HG02981 (cell line): ENCODE data around the gene CASP14.
"Not testable (repeated sequence)": the region's sequence is repeated elsewhere in the genome, so short reads cannot be mapped to it uniquely, and the experiment has no call there.

ENCODE experiments used
- ATAC-seq: cut with Tn5 transposase; IDR thresholded peaks from one replicate; pipeline ENCODE4 v1.9.1; 2021; ENCODE audit warnings: mild to moderate bottlenecking, moderate library complexity; ENCODE audit not compliant: unreplicated experiment

The CASP14 gene

DNA sequence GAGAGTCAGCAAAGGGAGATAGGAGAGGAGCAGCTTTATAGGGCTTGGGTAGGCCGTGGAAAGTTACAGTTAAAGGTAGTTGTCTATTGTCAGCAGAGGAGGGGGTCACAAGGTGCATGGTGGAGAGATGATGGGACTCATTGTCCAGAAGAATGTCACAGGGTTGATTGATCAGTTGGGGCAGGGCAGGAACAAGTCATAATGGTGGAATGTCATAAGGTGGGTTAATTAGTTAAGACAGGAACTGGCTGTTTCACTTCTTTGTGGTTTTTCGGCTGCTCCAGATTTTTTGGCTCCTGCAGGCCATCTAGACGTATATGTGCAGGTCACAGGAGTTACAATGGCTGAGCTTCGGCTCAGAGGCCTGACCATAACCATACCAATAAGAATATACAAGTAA, 21.1 kb downstream of the CASP14 start:
- ATAC-seq = not testable (repeated sequence)

DNA sequence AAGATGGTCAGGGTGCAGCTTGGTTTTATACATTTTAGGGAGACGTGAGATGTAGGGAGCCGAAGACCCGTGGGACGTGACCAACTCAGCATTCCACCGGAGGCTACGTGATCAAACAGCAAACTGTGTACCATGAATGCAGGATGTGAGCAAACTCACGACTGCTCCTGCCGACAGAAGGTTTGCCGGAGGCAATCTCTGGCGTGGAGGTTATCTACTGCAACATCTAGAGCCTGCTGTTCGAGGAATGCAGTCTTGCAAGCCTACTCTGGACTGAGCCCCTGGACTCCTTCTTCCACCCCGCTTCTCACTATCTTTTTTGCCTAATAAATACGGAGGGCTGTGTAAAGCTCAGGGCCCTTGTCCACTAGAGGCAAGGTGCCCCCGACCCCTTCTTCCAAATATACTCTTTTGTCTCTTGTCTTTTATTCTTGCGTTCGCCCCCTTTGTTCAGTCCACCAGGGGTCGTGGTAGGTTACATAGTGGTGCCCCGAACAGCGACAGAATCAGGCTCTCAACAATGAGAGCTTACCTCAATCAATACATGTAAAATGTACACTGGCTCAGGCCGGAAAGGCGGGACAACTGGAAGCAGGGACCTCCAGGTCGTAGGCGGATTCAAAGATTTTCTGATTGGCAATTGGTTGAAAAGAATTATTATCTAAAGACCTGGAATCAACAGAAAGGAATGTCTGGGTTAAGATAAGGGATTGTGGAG, 23.8 kb downstream of the CASP14 start:
- ATAC-seq = no peak

DNA sequence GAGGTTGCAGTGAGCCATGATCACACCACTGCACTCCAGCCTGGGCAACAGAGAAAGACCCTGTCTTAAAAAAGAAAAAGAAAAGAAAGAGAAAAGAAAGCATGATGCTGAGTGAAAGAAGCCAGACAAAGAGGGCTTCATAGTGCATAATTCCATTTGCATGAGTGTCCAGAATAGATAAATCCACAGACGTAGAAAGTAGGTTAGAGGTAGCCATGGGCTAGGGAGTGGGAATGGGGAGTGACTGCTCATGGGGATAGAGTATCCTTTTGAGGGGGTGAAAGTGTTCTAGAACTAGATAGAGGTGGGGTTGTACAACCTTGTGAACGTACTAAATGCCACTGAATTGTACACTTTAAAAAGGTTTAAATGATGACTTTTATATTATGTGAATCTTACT, 25.1 kb downstream of the CASP14 start:
- ATAC-seq = no peak

DNA sequence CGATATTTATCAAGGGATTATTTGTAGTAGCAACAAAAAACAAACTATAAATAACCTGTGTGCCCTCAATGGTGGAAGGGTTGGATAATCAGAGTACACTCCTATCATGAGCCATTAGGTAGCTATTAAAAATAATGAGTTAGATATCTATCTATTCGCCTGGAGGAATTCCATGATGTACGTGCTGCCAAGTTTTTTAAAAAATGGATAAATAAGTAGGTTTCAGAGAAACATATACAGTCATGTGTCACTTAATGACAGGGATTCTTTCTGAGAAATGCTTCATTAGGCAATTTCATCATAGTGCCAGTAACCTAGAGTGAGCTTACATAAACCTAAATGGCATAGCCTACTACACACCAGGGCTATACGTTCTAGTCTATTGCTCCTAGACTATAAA, 26.5 kb downstream of the CASP14 start:
- ATAC-seq = no peak

DNA sequence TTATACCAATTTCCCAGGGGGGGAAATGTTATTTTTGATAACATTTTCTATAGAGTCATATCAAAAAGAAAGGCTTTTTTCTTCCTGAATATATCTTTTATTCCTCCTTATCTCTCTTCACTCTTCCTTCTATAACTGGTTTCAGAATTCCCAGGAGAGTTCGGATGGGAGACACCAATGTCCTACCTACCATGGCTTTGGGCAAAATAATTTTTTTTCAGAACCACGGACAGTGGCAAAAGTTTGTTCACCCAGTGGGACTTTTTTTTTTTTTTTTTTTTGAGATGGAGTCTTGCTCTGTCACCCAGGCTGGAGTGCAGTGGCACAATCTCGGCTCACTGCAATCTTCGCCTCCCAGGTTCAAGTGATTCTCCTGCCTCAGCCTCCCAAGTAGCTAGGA, 30.7 kb downstream of the CASP14 start:
- not testable (repeated sequence) for ATAC-seq

DNA sequence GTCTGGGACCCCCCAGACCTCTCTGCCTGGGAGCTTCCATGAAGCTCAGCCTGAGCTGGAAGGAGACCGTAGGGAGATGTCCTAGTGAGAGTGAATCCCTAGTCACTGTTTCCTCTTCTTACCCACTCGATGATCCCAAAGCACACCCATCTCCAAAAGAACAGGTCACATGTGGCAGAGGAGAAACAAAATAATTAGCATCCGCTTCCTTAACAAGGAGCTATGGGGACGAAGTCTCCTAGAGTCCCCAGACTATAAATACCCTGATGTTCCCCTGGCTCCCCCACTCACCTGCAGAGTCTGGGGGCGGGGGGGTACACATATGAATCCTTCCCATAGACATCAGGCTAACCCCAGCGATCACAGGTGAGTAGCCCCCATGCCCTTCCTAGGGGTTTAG, 32.6 kb downstream of the CASP14 start, which contains the start of gene OR1I1:
Gene OR1I1 (plus strand): TSS at position 301 of the 400 bp plus-strand sequence. CDS start 4,855 bp downstream, outside the sequence.
- ATAC-seq = no peak

DNA sequence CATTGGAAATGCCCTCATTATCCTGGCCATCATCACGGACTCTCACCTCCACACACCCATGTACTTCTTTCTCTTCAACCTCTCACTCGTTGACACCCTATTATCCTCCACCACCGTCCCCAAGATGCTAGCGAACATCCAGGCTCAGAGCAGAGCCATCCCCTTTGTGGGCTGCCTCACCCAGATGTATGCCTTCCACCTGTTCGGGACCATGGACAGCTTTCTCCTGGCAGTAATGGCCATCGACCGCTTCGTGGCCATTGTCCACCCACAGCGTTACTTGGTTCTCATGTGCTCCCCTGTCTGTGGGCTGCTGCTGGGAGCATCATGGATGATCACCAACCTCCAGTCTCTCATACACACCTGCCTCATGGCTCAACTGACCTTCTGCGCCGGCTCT, 37.9 kb downstream of the CASP14 start:
- no peak for ATAC-seq

DNA sequence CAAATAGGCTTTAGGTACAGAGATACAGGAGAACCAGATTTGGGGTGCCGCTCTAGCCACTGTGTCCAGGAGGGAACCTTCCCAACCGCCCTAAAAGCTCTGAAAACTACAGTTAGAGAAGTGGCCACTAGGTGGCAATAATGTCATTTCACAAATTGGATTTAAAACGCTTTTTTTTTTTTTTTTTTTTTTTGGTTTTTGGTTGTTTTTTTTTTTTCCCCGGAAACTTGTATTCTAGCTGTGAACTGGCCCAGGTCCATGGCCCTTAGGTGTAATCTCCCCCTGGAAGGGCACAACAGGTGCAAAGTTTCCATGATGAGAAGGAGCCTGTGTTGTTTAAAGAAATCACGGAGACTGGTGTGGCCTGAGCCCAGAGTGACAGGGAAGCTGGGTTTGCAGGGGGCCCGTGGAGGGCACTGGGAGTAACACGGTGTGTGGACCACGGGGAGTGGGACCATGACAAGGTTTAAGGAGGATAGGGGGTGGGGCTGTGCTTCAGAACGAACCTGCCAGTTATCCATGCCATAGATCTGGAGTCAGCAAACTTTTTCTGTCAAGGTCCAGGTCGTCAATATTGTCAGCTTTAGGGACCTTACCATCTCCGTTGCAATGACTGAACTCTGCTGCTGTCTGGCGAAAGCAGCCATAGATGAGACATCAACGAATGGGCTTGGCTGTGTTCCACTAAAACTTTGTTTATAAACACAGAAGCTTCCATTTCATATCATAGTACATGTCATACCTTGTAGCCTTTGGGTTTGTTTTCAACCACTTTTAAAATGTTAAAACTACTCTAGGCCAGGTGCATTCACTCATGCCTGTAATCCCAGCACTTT, 42.9 kb downstream of the CASP14 start:
- no peak for ATAC-seq

DNA sequence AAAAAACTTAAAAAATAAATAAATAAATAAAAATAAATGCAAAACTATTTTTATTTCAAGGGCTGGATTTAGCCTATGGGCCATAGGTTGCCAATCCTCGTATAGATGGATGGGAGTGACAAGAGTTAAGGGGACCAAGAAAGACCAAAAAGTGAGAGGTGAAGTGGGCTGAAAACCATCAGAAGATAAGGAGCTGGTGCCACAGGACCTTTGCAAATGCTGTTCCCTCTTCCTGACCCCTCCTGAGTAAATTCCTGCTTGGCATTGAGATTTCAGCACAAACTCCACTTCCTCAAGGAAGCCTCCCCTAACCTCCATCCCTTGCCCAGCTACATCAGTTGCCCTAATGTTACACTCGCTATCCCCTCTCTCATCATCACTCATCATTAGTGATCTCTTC, 43.7 kb downstream of the CASP14 start:
- no peak for ATAC-seq

DNA sequence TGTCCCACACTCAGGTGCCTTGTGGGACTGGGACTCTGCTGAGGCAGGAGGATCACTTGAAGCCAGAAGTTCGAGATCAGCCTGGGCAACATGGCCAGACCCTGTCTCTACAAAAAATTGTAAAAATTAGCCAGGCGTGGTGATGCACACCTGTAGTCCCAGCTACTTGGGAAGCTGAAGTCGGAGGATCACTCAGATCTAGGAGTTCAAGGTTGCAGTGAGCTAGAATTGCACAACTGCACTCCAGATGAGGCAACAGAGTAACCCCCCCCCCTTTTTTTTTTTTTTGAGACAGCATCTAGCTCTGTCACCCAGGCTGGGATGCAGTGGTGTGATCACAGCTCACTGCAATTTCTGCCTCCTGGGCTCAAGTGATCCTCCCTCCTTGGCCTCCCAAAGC, 46.9 kb downstream of the CASP14 start:
- no peak for ATAC-seq

DNA sequence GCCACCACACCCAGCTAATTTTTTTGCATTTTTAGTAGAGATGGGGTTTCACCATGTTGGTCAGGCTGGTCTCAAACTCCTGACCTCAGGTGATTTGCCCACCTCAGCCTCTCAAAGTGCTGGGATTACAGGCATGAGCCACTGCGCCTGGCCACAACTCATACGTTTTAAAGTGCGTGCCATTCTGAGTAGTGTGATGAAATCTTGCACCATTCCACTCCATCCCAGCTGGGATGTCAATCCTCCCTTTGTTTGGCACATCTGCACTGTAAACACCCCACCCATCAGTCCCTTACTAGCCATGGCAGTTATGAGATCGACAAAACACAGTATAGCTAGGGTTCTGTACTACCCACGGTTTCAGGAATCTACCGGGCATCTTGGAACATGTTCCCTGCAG, 48.7 kb downstream of the CASP14 start:
- not testable (repeated sequence) for ATAC-seq

DNA sequence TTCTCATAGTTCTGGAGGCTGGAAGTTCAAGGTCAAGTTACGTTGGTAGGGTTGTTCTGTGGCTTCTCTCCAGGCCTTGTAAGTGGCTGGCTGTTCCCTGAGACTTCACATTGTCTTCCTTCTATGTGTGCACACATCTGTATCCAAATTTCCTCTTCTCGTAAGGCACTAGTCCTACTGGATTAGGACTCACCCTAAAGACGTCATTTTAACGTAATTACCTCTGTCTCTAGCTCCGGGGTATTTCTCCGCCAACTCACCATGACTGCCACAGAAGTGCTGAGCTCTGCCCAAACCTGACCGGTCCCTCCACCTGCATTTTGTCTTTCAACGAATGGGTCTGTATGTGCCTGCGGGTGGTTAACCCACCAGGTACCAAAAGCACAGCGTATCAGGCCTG, 49.2 kb downstream of the CASP14 start:
- ATAC-seq = no peak

DNA sequence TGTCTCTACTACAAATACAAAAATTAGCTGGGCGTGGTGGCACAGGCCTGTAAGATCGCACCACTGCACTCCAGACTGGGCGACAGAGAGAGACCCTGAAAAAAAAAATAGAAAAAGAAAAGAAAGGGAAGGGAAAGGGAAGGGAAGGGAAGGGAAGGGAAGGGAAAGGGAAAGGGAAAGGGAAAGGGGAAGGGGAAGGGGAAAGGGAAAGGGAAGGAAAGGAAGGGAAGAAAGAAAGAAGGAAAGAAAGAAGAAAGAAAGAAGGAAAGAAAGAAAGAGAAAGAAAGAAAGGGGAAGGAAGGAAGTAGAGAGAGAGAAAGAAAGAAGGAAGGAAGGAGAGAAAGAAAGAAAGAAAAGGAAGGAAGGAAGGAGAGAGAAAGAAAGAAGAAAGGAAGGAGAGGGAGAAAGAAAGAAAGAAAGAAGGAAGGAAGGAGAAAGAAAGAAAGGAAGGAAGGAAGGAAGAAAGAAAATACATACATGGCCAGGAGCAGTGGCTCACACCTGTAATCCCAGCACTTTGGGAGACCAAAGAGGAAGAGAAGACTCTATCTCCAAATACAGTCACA, 49.8 kb downstream of the CASP14 start:
- ATAC-seq = no peak

DNA sequence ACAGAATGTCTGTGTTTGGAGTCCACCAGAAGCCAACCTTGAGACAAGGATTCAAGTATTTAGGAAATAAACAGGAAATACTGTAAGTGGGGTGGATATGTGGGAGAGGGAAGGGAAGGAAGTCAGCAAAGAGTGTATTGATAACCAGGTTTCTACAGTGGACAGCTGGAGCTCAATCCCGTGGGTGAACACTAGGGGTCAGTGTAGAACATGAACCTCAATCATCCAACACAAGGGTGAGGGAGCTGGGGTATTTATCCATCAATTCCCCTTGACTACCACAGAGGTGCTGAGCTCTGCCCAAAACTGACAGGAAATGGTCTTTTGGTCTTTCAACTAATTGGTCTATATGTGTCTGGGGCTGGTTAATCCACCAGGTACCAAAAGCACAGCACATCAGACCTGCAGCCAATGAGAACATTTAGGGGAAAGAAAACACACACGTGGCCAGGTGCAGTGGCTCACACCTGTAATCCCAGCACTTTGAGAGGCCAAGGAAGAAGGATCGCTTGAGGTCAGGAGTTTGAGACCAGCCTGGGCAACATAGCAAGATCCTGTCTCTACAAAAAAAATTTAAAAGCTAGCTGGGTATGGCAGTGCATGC, 52.3 kb downstream of the CASP14 start:
- no peak for ATAC-seq

DNA sequence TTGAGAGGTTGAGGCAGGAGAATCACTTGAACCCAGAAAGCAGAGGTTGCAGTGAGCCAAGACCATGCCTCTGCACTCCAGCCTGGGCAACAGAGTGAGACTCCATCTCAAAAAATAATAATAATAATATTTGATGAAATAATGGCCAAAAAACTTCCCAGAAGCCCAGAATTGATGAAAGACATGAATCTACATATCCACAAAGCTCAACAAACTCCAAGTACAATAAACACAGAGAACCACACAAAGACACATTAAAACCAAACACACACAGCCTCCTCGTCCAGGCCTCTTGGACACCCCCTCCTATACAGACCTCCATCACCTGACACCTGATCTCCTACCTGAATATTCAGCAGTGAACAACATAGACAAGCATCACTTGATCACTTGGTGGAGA, 54.7 kb downstream of the CASP14 start:
- no peak for ATAC-seq

DNA sequence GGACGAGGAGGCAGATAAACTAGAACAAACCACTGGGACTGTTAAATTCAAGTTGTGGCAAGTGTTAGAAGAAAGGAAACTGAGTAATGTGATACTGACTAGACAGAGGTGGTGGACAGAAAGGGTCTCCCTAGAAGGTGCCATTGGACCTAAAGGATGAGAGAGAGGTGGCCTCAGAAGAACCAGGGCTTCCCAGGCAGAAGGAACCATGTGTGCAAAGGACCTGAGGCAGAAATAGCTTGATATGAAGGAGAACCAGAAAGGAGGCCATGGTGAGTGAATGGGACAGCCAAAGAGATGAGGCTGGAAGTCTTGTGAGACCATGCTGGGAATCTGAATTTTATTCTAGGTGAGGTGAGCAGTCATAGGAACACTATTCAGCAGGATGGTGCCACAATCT, 55.1 kb downstream of the CASP14 start:
- ATAC-seq = no peak

DNA sequence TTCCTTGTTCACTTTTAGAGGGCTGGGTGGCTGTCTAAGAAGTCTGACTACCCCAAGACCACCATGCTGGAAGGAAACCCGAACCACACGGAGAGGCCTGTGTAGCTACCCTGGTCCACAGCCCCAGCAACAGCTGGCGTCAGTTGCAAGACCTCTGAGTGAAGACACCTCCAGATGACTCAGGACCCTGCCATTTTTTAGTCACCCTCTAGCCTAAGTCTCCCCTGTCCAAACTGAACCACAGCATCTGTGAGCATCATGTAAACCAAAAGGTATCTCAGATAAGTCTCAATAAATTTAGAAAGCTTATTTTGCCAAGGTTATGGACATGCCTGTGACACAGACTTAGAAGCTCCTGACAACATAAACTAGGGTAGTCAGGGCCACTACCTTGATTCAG, 55.8 kb downstream of the CASP14 start:
- ATAC-seq = no peak

DNA sequence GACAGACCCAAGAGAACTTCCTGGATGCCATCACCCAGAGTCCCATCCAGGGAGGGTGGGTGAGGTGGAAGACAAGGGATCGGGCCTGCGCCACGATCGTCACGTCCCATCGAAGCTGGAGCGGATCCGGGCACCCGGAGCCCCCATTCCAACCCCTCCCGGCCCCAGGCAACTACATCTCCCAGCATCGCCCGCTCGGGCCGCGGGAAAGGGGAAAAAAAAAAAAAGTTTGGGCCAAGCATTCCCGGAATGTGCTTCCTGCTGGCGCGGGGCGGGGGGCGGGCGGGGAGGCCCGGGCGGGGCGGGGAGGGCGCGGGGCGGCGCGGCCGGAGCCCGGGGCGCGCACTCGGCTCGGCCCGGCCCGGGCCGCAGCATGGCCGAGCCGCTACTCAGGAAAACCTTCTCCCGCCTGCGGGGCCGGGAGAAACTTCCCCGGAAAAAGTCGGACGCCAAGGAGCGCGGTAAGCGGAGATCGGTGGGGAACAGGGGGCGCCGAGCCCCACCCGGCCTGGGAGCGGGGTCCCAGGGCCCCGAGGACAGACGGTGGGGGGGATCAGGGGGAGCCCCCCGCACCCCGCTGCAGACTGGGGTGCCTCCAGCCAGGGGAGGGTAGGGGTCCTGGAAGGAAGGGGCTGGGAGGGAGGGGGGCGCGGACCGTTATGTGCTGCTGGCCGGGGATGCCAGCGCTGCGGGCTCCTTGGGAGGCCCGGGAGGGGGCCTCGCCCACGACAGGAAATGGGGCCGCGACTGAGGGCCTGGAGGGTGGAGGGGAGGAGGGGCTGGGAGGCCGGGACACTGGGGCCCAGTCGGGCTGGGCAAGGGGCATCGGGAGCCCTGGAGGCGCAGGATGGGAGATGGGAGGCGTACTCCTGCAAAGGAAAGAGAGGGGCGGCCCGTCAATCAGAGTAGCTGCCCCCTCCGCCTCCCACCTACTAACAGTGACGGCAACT, 58.1 kb downstream of the CASP14 start, which contains the start of gene SYDE1:
Gene SYDE1 (plus strand): TSS at position 341 of the 950 bp plus-strand sequence. CDS start 33 bp downstream, at position 374.
- ATAC-seq = no peak
